GM19023 (cell line): ENCODE results near the gene CNTROB.
"Not testable (repeated sequence)": the region's sequence is repeated elsewhere in the genome, so short reads cannot be mapped to it uniquely, and the experiment has no call there.

Experiments used
- ATAC-seq: cut with Tn5 transposase; IDR thresholded peaks from one replicate; pipeline ENCODE4 v1.9.1; 2021; ENCODE audit warnings: mild to moderate bottlenecking, moderate library complexity; ENCODE audit not compliant: unreplicated experiment

CNTROB gene

GRCh38 chr17:7940743-7941142, 8.7 kb downstream of the CNTROB start:
- ATAC-seq = no peak

GRCh38 chr17:7943291-7943690, 11.3 kb downstream of the CNTROB start:
- no peak for ATAC-seq

GRCh38 chr17:7944326-7944725, 12.3 kb downstream of the CNTROB start:
- ATAC-seq = no peak

- no peak for ATAC-seq
Observed at GRCh38 chr17:7945651-7946050, 13.6 kb downstream of the CNTROB start.

- ATAC-seq = no peak
Observed at GRCh38 chr17:7946441-7946840, 14.4 kb downstream of the CNTROB start.

GRCh38 chr17:7947651-7948050, 15.6 kb downstream of the CNTROB start:
- no peak for ATAC-seq

- ATAC-seq = no peak
Observed at GRCh38 chr17:7950578-7950977, 18.6 kb downstream of the CNTROB start.

- ATAC-seq = no peak
Observed at GRCh38 chr17:7951143-7951792, 19.3 kb downstream of the CNTROB start.

- not testable (repeated sequence) for ATAC-seq
Observed at GRCh38 chr17:7953266-7953665, 21.3 kb downstream of the CNTROB start.

- ATAC-seq = no peak
Observed at GRCh38 chr17:7955414-7956227, 23.6 kb downstream of the CNTROB start.

GRCh38 chr17:7956228-7956965, 24.4 kb downstream of the CNTROB start:
- no peak for ATAC-seq

GRCh38 chr17:7959503-7960253, 27.7 kb downstream of the CNTROB start:
- no peak for ATAC-seq

GRCh38 chr17:7961421-7961820, 29.4 kb downstream of the CNTROB start:
- no peak for ATAC-seq

- no peak for ATAC-seq
Observed at GRCh38 chr17:7967751-7968150, 35.7 kb downstream of the CNTROB start.

- ATAC-seq = no peak
Observed at GRCh38 chr17:7969433-7969832, 37.4 kb downstream of the CNTROB start.

- no peak for ATAC-seq
Observed at GRCh38 chr17:7971651-7972050, 39.6 kb downstream of the CNTROB start.

- no peak for ATAC-seq
Observed at GRCh38 chr17:7972131-7972785, 40.3 kb downstream of the CNTROB start.

GRCh38 chr17:7974638-7975131, 42.7 kb downstream of the CNTROB start:
- ATAC-seq = no peak

GRCh38 chr17:7977039-7977438, 45.0 kb downstream of the CNTROB start:
- ATAC-seq = no peak

GRCh38 chr17:7977805-7978204, 45.8 kb downstream of the CNTROB start:
- no peak for ATAC-seq
